ENCODE data around the gene MARF1. TPM values are rescaled to one million over a fixed set of nuclear protein-coding genes. Genes with fewer than 3 reads are reported as not detected.
"Not testable (repeated sequence)": the region's sequence is repeated elsewhere in the genome, so short reads cannot be mapped to it uniquely, and the experiment has no call there.

The MARF1 gene
- total RNA-seq, 1 experiment from 2014 or later: 57.6 TPM

- CTCF ChIA-PET: interaction anchor here (0.6 kb wide), 1 partner anchor 83 kb away, joined by 3 read pairs; no protein-coding TSS in a partner anchor
- no TSS peak for BruUV-seq (replicated peaks)
- Mint-ChIP-seq H3K27ac (ENCODE audit: unreplicated experiment) (no peak overlapping the region), H3K4me1 (ENCODE audit: low read depth, unreplicated experiment) (peaks cover 25% of the 10 kb centered on the region), H3K4me3 (ENCODE audit: low read depth, unreplicated experiment) (no peak overlapping the region), H3K36me3 (ENCODE audit: insufficient read depth, unreplicated experiment) (peaks cover 7% of the 10 kb centered on the region), H3K9me3 (ENCODE audit: low read depth, unreplicated experiment) (peaks cover 2% of the 10 kb centered on the region), H3K27me3 (ENCODE audit: unreplicated experiment) (no peaks in the 10 kb centered on the region)
- no peak for TF ChIP-seq CTCF (IDR thresholded peaks at IDR 0.05; ENCODE audit: unreplicated experiment)
- DNase-seq: no peak
- intact Hi-C loops (cut with micrococcal nuclease; ENCODE audit: unreplicated experiment): no loop called here
Observed at GRCh38 chr16:15571557-15571956, 71.4 kb downstream of the MARF1 start.

- DNase-seq; H3K27me3 Mint-ChIP-seq (ENCODE audit: unreplicated experiment); H3K27ac Mint-ChIP-seq (ENCODE audit: unreplicated experiment); intact Hi-C loops (cut with micrococcal nuclease; ENCODE audit: unreplicated experiment); H3K9me3 Mint-ChIP-seq (ENCODE audit: low read depth, unreplicated experiment); BruUV-seq (replicated peaks); H3K36me3 Mint-ChIP-seq (ENCODE audit: insufficient read depth, unreplicated experiment); H3K4me3 Mint-ChIP-seq (ENCODE audit: low read depth, unreplicated experiment); CTCF ChIA-PET: not testable (repeated sequence)
- H3K4me1 Mint-ChIP-seq (ENCODE audit: low read depth, unreplicated experiment): peaks cover 25% of the 10 kb centered on the region
Observed at GRCh38 chr16:15570666-15571065, 72.3 kb downstream of the MARF1 start.

- DNase-seq: no peak
- no peak overlapping the region for H3K27ac Mint-ChIP-seq (ENCODE audit: unreplicated experiment)
- peaks cover 3% of the 10 kb centered on the region for H3K36me3 Mint-ChIP-seq (ENCODE audit: insufficient read depth, unreplicated experiment)
- no peak for TF ChIP-seq CTCF (IDR thresholded peaks at IDR 0.05; ENCODE audit: unreplicated experiment)
- no peaks in the 10 kb centered on the region for H3K27me3 Mint-ChIP-seq (ENCODE audit: unreplicated experiment)
- H3K4me3 Mint-ChIP-seq (ENCODE audit: low read depth, unreplicated experiment): no peak overlapping the region
- intact Hi-C loops (cut with micrococcal nuclease; ENCODE audit: unreplicated experiment): no loop called here
- peaks cover 5% of the 10 kb centered on the region for H3K9me3 Mint-ChIP-seq (ENCODE audit: low read depth, unreplicated experiment)
- BruUV-seq (replicated peaks): no TSS peak
- peaks cover 15% of the 10 kb centered on the region for H3K4me1 Mint-ChIP-seq (ENCODE audit: low read depth, unreplicated experiment)
- CTCF ChIA-PET: no interaction called here
Observed at GRCh38 chr16:15567823-15568222, 75.1 kb downstream of the MARF1 start.

GRCh38 chr16:15566095-15566494 is 76.9 kb downstream of the MARF1 start:
- Mint-ChIP-seq H3K27ac (ENCODE audit: unreplicated experiment) (no peak overlapping the region), H3K9me3 (ENCODE audit: low read depth, unreplicated experiment) (peaks cover 3% of the 10 kb centered on the region), H3K36me3 (ENCODE audit: insufficient read depth, unreplicated experiment) (no peaks in the 10 kb centered on the region), H3K4me3 (ENCODE audit: low read depth, unreplicated experiment) (no peak overlapping the region), H3K4me1 (ENCODE audit: low read depth, unreplicated experiment) (no peaks in the 10 kb centered on the region), H3K27me3 (ENCODE audit: unreplicated experiment) (no peaks in the 10 kb centered on the region)
- TF ChIP-seq CTCF (IDR thresholded peaks at IDR 0.05; ENCODE audit: unreplicated experiment): no peak
- CTCF ChIA-PET: no interaction called here
- DNase-seq: no peak
- BruUV-seq (replicated peaks): no TSS peak
- intact Hi-C loops (cut with micrococcal nuclease; ENCODE audit: unreplicated experiment): no loop called here

- no TSS peak for BruUV-seq (replicated peaks)
- H3K36me3 Mint-ChIP-seq (ENCODE audit: insufficient read depth, unreplicated experiment): no peaks in the 10 kb centered on the region
- no peak overlapping the region for H3K4me3 Mint-ChIP-seq (ENCODE audit: low read depth, unreplicated experiment)
- H3K27ac Mint-ChIP-seq (ENCODE audit: unreplicated experiment): no peak overlapping the region
- no peak for TF ChIP-seq CTCF (IDR thresholded peaks at IDR 0.05; ENCODE audit: unreplicated experiment)
- H3K27me3 Mint-ChIP-seq (ENCODE audit: unreplicated experiment): no peaks in the 10 kb centered on the region
- no peaks in the 10 kb centered on the region for H3K4me1 Mint-ChIP-seq (ENCODE audit: low read depth, unreplicated experiment)
- intact Hi-C loops (cut with micrococcal nuclease; ENCODE audit: unreplicated experiment): no loop called here
- no peak for DNase-seq
- peaks cover 3% of the 10 kb centered on the region for H3K9me3 Mint-ChIP-seq (ENCODE audit: low read depth, unreplicated experiment)
- CTCF ChIA-PET: interaction anchor here (1.4 kb wide), 1 partner anchor 14 kb away, joined by 3 read pairs; no protein-coding TSS in a partner anchor
Observed at GRCh38 chr16:15564604-15565339, 78.2 kb downstream of the MARF1 start.

All from Calu3 (cell line).